ENCODE measurements around the gene CCDC121.

The CCDC121 gene

GRCh38 chr2:27628767-27629709 is at the start of gene CCDC121, which contains the start of gene GPN1:
Gene CCDC121 (minus strand): TSS chr2:27629012. CDS start chr2:27627799, 1,213 bp downstream.
Gene GPN1 (plus strand): TSS chr2:27629050. CDS start chr2:27629059, 9 bp downstream.
- no peak for TF ChIP-seq CTCF (IDR thresholded peaks at IDR 0.05; ENCODE audit: low read depth, low read length, missing control alignments)
- peak; percentile 80 for DNase-seq (ENCODE audit: extremely low read depth, low read depth)
- peak within 1 kb of the TSS; percentile 87 for H3K4me3 ChIP-seq (replicated peaks; ENCODE audit: low read depth, low read length)

- TF ChIP-seq CTCF (IDR thresholded peaks at IDR 0.05; ENCODE audit: low read depth, low read length, missing control alignments), result no peak
- no peak for DNase-seq (ENCODE audit: extremely low read depth, low read depth)
- H3K4me3 ChIP-seq (replicated peaks; ENCODE audit: low read depth, low read length), result no peak overlapping the region
Observed at GRCh38 chr2:27672723-27673486, 44.1 kb upstream of the CCDC121 start.

- no peak overlapping the region for H3K4me3 ChIP-seq (replicated peaks; ENCODE audit: low read depth, low read length)
- no peak for DNase-seq (ENCODE audit: extremely low read depth, low read depth)
- TF ChIP-seq CTCF (IDR thresholded peaks at IDR 0.05; ENCODE audit: low read depth, low read length, missing control alignments), result no peak
Observed at GRCh38 chr2:27671235-27671634, 42.4 kb upstream of the CCDC121 start.

GRCh38 chr2:27667446-27667845 is 38.6 kb upstream of the CCDC121 start:
- no peak for TF ChIP-seq CTCF (IDR thresholded peaks at IDR 0.05; ENCODE audit: low read depth, low read length, missing control alignments)
- H3K4me3 ChIP-seq (replicated peaks; ENCODE audit: low read depth, low read length), result no peak overlapping the region

GRCh38 chr2:27664622-27665363 is 36.0 kb upstream of the CCDC121 start:
- no peak for TF ChIP-seq CTCF (IDR thresholded peaks at IDR 0.05; ENCODE audit: low read depth, low read length, missing control alignments)
- DNase-seq (ENCODE audit: extremely low read depth, low read depth), result no peak
- H3K4me3 ChIP-seq (replicated peaks; ENCODE audit: low read depth, low read length), result peak overlapping the region; percentile 92

More at GRCh38 chr2:27667446-27667845, 38.6 kb upstream of the CCDC121 start:
- no peak for DNase-seq (ENCODE audit: extremely low read depth, low read depth)

GRCh38 chr2:27664154-27664574 is 35.4 kb upstream of the CCDC121 start:
- TF ChIP-seq CTCF (IDR thresholded peaks at IDR 0.05; ENCODE audit: low read depth, low read length, missing control alignments), result no peak
- DNase-seq (ENCODE audit: extremely low read depth, low read depth), result no peak
- H3K4me3 ChIP-seq (replicated peaks; ENCODE audit: low read depth, low read length), result peak overlapping the region; percentile 92
